ENCODE measurements around the gene TDRD1. TPM values are rescaled to one million over a fixed set of nuclear protein-coding genes. Genes with fewer than 3 reads are reported as not detected.

The TDRD1 gene
- total and polyA plus RNA-seq, 9 donors: 0.17 to 1.4 (median 0.51) TPM

DNA sequence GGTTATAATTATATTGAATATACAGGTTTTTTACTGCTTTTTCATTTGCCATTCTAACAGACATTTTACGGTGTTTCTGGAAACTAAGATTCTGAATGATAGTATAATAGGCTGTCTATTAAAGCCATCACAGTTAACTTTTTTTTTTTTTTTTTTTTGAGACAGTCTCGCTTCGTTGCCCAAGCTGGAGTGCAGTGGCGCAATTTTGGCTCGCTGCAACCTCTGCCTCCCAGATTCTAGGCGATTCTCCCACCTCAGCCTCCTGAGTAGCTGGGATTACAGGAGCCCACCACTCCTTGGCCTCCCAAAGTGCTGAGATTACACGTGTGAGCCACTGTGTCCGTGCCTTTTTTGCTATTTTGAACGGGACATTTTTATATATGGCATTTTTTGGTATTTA is 4.4 kb downstream of the TDRD1 start:
- Histone ChIP-seq H3K36me3 (no peaks in the 10 kb centered on the region), H3K27me3 (no peaks in the 10 kb centered on the region), H3K9me3 (no peaks in the 10 kb centered on the region), H3K27ac (no peak overlapping the region), H3K4me3 (no peak overlapping the region), H3K4me1 (ENCODE audit: insufficient read depth) (no peaks in the 10 kb centered on the region)
- intact Hi-C loops (cut with DNase I): no loop called here
- DNase-seq: no peak
- TF ChIP-seq POLR2A (IDR thresholded peaks at IDR 0.05) (no peak), EP300 (IDR thresholded peaks at IDR 0.05) (no peak)
- TF ChIP-seq, protein P1, sequence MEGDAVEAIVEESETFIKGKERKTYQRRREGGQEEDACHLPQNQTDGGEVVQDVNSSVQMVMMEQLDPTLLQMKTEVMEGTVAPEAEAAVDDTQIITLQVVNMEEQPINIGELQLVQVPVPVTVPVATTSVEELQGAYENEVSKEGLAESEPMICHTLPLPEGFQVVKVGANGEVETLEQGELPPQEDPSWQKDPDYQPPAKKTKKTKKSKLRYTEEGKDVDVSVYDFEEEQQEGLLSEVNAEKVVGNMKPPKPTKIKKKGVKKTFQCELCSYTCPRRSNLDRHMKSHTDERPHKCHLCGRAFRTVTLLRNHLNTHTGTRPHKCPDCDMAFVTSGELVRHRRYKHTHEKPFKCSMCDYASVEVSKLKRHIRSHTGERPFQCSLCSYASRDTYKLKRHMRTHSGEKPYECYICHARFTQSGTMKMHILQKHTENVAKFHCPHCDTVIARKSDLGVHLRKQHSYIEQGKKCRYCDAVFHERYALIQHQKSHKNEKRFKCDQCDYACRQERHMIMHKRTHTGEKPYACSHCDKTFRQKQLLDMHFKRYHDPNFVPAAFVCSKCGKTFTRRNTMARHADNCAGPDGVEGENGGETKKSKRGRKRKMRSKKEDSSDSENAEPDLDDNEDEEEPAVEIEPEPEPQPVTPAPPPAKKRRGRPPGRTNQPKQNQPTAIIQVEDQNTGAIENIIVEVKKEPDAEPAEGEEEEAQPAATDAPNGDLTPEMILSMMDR (IDR thresholded peaks at IDR 0.05): no peak
- 92 to 94% (median 94%) methylated on average over 9 of the region's 9 CpGs for WGBS, 3 donors

DNA sequence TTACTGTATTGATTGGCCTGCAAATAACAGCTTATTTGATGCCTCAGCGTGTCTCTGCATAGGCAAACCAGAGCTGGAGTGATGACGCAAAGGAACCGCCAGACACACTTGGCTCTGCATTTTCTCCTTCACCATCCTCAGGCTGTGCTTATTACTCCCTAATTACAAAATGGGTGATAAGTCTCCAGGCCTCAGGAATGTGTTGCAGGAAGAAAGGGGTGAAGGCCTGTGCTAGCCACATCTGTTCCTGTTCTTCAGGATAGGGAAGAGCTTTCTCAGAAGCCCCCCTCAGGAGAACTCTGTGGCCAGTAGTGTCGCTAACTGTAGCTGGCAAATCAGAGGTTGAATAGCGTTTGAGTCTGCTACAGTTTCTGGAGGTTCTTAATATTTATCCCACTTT is 5.1 kb downstream of the TDRD1 start:
- H3K27me3 ChIP-seq: no peaks in the 10 kb centered on the region
- TF ChIP-seq POLR2A (IDR thresholded peaks at IDR 0.05) (no peak), EP300 (IDR thresholded peaks at IDR 0.05) (no peak)
- TF ChIP-seq, protein P1 (IDR thresholded peaks at IDR 0.05): no peak

DNA sequence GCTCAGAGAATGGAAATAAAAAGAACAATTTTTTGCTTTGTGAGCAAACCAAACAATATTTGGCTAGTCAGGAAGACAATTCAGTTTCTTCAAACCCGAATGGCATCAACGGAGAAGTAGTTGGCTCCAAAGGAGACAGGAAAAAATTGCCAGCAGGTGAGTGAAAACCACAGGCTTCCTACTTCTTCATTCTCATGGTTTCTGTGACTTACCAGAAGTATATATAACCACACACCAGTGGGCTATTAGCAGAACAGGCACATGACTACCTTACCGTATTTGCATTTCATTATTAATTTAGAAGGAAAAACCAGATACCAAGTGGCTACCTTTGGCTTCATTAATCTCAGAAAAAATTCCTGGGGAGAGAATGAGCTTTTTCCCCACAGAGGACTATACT is 8.8 kb downstream of the TDRD1 start:
- Histone ChIP-seq H3K4me1 (ENCODE audit: insufficient read depth) (no peaks in the 10 kb centered on the region), H3K27ac (no peak overlapping the region), H3K4me3 (no peak overlapping the region), H3K9me3 (no peaks in the 10 kb centered on the region), H3K27me3 (no peaks in the 10 kb centered on the region), H3K36me3 (no peaks in the 10 kb centered on the region)
- WGBS, 3 donors: 64 to 73% (median 68%) methylated on average over 3 of the region's 3 CpGs
- intact Hi-C loops (cut with DNase I): no loop called here
- DNase-seq: no peak
- no peak for TF ChIP-seq EP300 (IDR thresholded peaks at IDR 0.05)
- TF ChIP-seq POLR2A (IDR thresholded peaks at IDR 0.05): no peak
- TF ChIP-seq, protein P1 (IDR thresholded peaks at IDR 0.05): no peak

More for the DNA sequence above, 5.1 kb downstream of the TDRD1 start:
- no peaks in the 10 kb centered on the region for H3K36me3 ChIP-seq
- WGBS, 3 donors: 82 to 90% (median 85%) methylated on average over 5 of the region's 5 CpGs
- no peak overlapping the region for H3K4me3 ChIP-seq
- no peak overlapping the region for H3K27ac ChIP-seq
- no peaks in the 10 kb centered on the region for H3K4me1 ChIP-seq (ENCODE audit: insufficient read depth)
- intact Hi-C loops (cut with DNase I): no loop called here
- no peak for DNase-seq
- no peaks in the 10 kb centered on the region for H3K9me3 ChIP-seq

DNA sequence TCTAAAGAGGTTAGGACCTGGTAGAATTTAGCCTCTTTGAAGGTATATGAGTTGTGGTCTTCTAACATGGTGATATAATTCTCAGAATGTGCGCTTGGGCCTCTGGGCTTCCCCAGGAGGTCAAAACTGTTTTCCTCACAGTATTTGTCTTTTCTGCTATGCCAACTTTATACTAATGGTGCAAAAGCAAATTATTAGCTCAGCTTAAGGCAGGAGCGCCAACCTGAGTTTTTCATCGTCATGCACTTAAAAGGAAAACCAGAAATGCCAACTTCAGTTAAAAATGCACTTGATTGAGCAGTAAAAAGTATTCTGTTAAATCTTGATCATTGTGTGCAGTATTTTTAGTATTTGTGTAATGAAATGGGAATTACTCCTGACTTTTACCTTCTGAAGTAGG is 9.7 kb downstream of the TDRD1 start:
- no peak for DNase-seq
- H3K4me3 ChIP-seq: no peak overlapping the region
- 97 to 99% (median 98%) methylated on average over 3 of the region's 3 CpGs for WGBS, 3 donors
- H3K27ac ChIP-seq: no peak overlapping the region
- H3K36me3 ChIP-seq: no peaks in the 10 kb centered on the region
- H3K9me3 ChIP-seq: no peaks in the 10 kb centered on the region
- no peaks in the 10 kb centered on the region for H3K27me3 ChIP-seq
- intact Hi-C loops (cut with DNase I): no loop called here
- no peak for TF ChIP-seq EP300 (IDR thresholded peaks at IDR 0.05)
- TF ChIP-seq POLR2A (IDR thresholded peaks at IDR 0.05): no peak
- TF ChIP-seq, protein P1 (IDR thresholded peaks at IDR 0.05): no peak
- H3K4me1 ChIP-seq (ENCODE audit: insufficient read depth): no peaks in the 10 kb centered on the region
